K562 (cell line): ENCODE results near the gene SEC24A. TPM values are rescaled to one million over a fixed set of nuclear protein-coding genes. Genes with fewer than 3 reads are reported as not detected.

Experiments used
- CBX2 ChIP-seq: fragments of 200-600 bp; sonication (generic); IDR thresholded peaks from one replicate; pipeline ENCODE4 v1.6.1; 2012; ENCODE audit warnings: mild to moderate bottlenecking, low read length, inconsistent platforms; ENCODE audit not compliant: insufficient read depth, poor library complexity, severe bottlenecking
- CHD4 ChIP-seq: fragments of 200-600 bp; sonication (generic); IDR thresholded peaks from 3 replicates; pipeline ENCODE4 v1.6.1; 2012; ENCODE audit warnings: low read depth, mild to moderate bottlenecking, mixed read lengths, low read length, inconsistent platforms; ENCODE audit not compliant: insufficient read depth, insufficient replicate concordance, poor library complexity, severe bottlenecking
- ELK1 ChIP-seq: sonication (generic); formaldehyde crosslinking; IDR thresholded peaks from 2 replicates; pipeline ENCODE4 v1.8.1; 2022; ENCODE audit warnings: missing genetic modification reagents
- FOXA3 ChIP-seq, 2 experiments: fragments of 450-650 bp in 1 of 2; sonication (generic) in 1 of 2; formaldehyde crosslinking; IDR thresholded peaks in 1 of 2; conservative IDR thresholded peaks in 1 of 2; 2 replicates each; pipeline versions ENCODE4 v1.4.0 to v1.8.0; 2020 to 2022; ENCODE audit warnings: mild to moderate bottlenecking in 2 of 2, missing genetic modification reagents in 1 of 2
- NRF1 ChIP-seq, 2 experiments: fragments of 450-650 bp; IDR thresholded peaks in 1 of 2; conservative IDR thresholded peaks in 1 of 2; 2 replicates each; pipeline ENCODE4 v1.6.1; 2014; ENCODE audit warnings: mild to moderate bottlenecking in 2 of 2
- TBP ChIP-seq: optimal IDR thresholded peaks from 2 replicates; pipeline ENCODE3; 2011; ENCODE audit warnings: low read depth, low read length, improper control_type of control experiment
- THAP7 ChIP-seq: fragments of 250-450 bp; sonication (Bioruptor Pico); IDR thresholded peaks from 2 replicates; pipeline ENCODE4 v1.5.0; 2021
- ZBTB40 ChIP-seq, 2 experiments: fragments of 450-650 bp in 1 of 2; sonication (generic) in 1 of 2; formaldehyde crosslinking in 1 of 2; IDR thresholded peaks; 2 replicates each; pipeline versions ENCODE4 v1.7.1 to v1.9.0; 2016 to 2022; ENCODE audit warnings: inconsistent platforms in 1 of 2, mild to moderate bottlenecking in 1 of 2, missing genetic modification reagents in 1 of 2
- ZFP91 ChIP-seq: sonication (generic); formaldehyde crosslinking; IDR thresholded peaks from 2 replicates; pipeline ENCODE4 v1.8.0; 2022; ENCODE audit warnings: mild to moderate bottlenecking, missing genetic modification reagents
- ZNF133 ChIP-seq: fragments of 250-450 bp; sonication (Bioruptor Pico); IDR thresholded peaks from 2 replicates; pipeline ENCODE4 v1.4.0; 2020; ENCODE audit warnings: mild to moderate bottlenecking
- ZNF274 ChIP-seq: IDR thresholded peaks from 2 replicates; pipeline ENCODE4 v1.6.1; 2011; ENCODE audit warnings: low read depth, mild to moderate bottlenecking, low read length, moderate library complexity, borderline replicate concordance
- ZNF3 ChIP-seq: fragments of 250-450 bp; sonication (Bioruptor Pico); IDR thresholded peaks from 2 replicates; pipeline ENCODE4 v1.5.0; 2021; ENCODE audit warnings: mild to moderate bottlenecking, moderate library complexity
- ZSCAN32 ChIP-seq: fragments of 450-650 bp; formaldehyde crosslinking; IDR thresholded peaks from 2 replicates; pipeline ENCODE4 v1.4.0; 2020; ENCODE audit warnings: mild to moderate bottlenecking, moderate library complexity
- polyA plus RNA-seq, 8 experiments: library from polyadenylated mRNA; depleted of rRNA in 4 of 8; stranded (reverse) in 5 of 8; unstranded in 3 of 8; fragments of >200 nt; fragmentation: Nextera tagmentation in 2 of 8; fragmentation: Illumina TruSeq in 1 of 8; extraction: Ambion mirVana in 2 of 8; extraction: Trizol in 1 of 8; gene quantifications; 2 replicates each; pipeline versions ENCODE4 v1.2.1 to v1.2.3, GENCODE V29; 2011 to 2014; ENCODE audit warnings: inconsistent platforms in 1 of 8, missing spikeins in 1 of 8
- total RNA-seq, 7 experiments: library from RNA; depleted of rRNA in 6 of 7; stranded (reverse); fragments of >200 nt in 6 of 7; fragmentation: Illumina TruSeq in 2 of 7; extraction: Trizol in 2 of 7; gene quantifications; 2 replicates each; pipeline versions ENCODE4 v1.2.1 to v1.2.3, GENCODE V29; 2011 to 2021; ENCODE audit warnings: low replicate concordance in 1 of 7

Gene SEC24A
- total and polyA plus RNA-seq, 9 of the 15 experiments (the other 6 are each of a cell fraction or from before 2014, with no cell fraction given) = 7.9 to 36.5 (median 17.5) TPM

- no peak for TF ChIP-seq ZBTB40 (IDR thresholded peaks at IDR 0.05)
- no peak for TF ChIP-seq ZBTB40 (CRISPR knock-in tag; IDR thresholded peaks at IDR 0.05)
- TF ChIP-seq TBP = peak; percentile 79
- no peak for TF ChIP-seq ZNF3 (CRISPR knock-in tag)
- no peak for TF ChIP-seq ZNF274
- peak; percentile 72; the same call in 1 of the 2 replicates for TF ChIP-seq ZFP91
- TF ChIP-seq THAP7 (CRISPR knock-in tag) = no peak
- no peak for TF ChIP-seq CHD4
- no peak for TF ChIP-seq ZNF133 (CRISPR knock-in tag)
- no peak for TF ChIP-seq CBX2
- no peak for TF ChIP-seq ELK1 (CRISPR knock-in tag)
- TF ChIP-seq NRF1 (conservative IDR thresholded peaks at IDR 0.05 in 1 of 2, IDR thresholded peaks at IDR 0.05 in 1 of 2) = peak; percentile 75 to 82
- TF ChIP-seq FOXA3 (CRISPR knock-in tag; conservative IDR thresholded peaks at IDR 0.05 in 1 of 2, IDR thresholded peaks at IDR 0.05 in 1 of 2) = no peak
- no peak for TF ChIP-seq ZSCAN32 (CRISPR knock-in tag)
Measured at GRCh38 chr5:134738133-134738962, 89.8 kb downstream of the SEC24A start, which contains the start of gene CAMLG (continued).
